GM18505 (cell line): Measurements from ENCODE around the gene POLR1D.
A peak's percentile ranks its signal among the peaks of the same experiment; 100 is the strongest.

ENCODE experiments used
- ATAC-seq: cut with Tn5 transposase; IDR thresholded peaks from one replicate; pipeline ENCODE4 v1.9.1; 2021; ENCODE audit not compliant: unreplicated experiment
- POLR2A ChIP-seq: IDR thresholded peaks from 4 replicates; pipeline ENCODE4 v1.6.1; 2011; ENCODE audit warnings: borderline replicate concordance; ENCODE audit not compliant: insufficient read depth, insufficient read length; ENCODE audit errors: extremely low read depth

The POLR1D gene

DNA sequence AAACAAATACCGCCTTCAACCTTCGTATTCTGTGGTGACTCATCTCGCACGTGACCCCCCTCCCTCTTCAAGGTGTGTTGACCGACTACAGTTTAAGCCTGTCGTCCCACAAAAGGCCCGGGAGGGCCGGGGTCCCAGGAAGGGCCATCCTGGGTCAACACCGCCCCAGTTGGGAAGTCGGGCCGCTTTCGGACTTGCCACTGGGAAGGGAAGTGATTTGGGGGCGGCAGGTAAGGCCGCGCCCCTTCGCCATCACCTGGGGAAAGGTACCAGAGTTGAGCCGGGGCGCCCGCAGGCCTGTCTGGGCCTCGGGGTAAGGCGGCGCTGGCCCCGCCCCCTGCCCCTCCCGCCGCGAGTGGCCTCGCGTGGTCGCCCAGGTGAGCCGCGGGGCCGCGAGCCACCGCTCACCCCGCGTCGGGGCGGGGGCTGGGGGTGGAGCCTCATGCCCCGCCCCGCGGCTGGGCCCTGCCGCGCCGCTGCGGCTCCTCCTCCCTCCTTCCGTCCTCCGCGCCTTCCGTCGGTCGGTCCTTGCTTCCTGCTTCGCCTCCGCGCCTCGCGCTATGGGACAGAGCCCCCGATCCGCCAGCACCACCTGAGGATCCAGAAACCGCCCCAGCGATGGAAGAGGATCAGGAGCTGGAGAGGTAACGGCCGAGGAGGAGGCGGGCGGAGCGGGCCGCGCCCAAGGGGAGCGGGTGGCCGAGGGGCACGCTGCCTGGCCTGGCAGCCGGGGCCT, at the start of gene POLR1D:
POLR1D (plus strand) TSS at position 527 of the 736 bp plus-strand sequence; CDS start at position 619, 92 bp downstream.
- peak; percentile 59 for ATAC-seq
- TF ChIP-seq POLR2A: peak; percentile 82

DNA sequence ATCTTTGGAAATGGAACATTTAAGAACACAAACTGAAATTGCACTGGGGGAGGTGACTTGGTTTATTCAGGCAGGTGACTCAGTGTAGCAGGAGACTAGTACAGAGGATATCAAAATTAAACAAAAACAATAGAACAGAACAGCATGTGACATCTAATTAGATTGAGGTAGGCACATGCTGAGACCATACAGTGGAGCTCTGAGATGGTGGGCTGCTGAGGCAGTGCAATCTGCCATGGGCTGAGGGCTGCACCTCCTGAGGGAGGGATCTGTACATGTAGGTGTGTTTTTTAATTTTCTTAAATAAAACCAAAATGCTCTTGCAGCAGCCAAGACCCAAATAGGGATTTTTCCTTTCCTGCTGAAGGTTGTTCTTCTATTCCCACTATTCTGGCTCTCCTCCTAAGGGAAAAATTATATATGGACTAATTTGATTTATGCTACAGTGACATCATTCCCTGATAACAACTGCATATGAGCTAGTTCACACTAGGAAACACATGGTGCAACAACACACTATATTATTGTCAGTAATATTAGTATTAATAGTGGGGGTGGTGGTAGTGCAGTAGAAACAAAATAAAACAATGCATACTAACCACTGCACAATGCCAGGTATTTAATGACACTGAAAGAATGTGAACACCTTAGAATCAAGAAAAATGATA, 49.3 kb upstream of the POLR1D start:
- no peak for ATAC-seq
- no peak for TF ChIP-seq POLR2A

- no peak for TF ChIP-seq POLR2A
- ATAC-seq: no peak
These were observed 48.4 kb upstream of the POLR1D start for GRCh38 chr13:27573265-27573664.

- TF ChIP-seq POLR2A: no peak
- no peak for ATAC-seq
These were observed 47.0 kb upstream of the POLR1D start for GRCh38 chr13:27574661-27575060.

GRCh38 chr13:27578121-27579030, 43.3 kb upstream of the POLR1D start:
- no peak for TF ChIP-seq POLR2A
- ATAC-seq: no peak

DNA sequence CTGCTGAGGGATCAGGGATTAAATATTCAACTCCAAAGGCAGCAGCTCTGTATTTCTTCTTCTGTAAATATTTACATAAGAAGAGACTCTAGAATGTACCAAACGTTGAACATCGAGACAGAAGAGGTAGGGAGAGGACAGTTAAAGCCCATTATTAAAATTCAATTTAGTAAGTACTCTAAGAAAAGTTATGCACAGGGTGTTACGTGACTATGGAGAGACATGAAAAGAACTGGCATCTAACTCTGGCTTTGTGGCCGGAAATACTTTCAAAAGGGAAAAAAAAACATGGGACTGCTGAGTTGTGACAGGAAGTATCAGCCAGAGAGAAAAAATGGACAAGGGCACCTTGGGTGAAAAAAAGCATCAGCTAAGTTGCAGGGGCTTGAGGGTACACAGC, 38.0 kb upstream of the POLR1D start:
- TF ChIP-seq POLR2A: no peak
- no peak for ATAC-seq

GRCh38 chr13:27587095-27587746, 34.5 kb upstream of the POLR1D start:
- TF ChIP-seq POLR2A: no peak
- no peak for ATAC-seq

DNA sequence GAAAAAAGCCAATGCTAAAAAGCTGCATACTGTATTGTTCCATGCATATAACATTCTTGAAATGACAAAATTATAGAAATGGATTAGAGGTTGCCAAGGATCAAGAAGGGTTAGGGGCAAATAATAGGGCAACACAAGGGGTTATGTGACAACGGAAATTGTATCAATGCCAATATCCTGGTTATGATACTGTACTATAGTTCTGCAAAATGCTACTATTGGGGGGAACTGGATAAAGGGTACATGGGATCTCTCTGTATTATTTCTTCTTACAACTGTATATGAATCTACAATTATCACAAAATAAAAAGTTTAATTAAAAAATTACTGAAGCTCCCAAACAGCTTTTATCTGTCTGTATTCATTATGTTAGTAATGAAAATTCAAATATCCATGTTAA, 33.3 kb upstream of the POLR1D start:
- no peak for TF ChIP-seq POLR2A
- no peak for ATAC-seq

DNA sequence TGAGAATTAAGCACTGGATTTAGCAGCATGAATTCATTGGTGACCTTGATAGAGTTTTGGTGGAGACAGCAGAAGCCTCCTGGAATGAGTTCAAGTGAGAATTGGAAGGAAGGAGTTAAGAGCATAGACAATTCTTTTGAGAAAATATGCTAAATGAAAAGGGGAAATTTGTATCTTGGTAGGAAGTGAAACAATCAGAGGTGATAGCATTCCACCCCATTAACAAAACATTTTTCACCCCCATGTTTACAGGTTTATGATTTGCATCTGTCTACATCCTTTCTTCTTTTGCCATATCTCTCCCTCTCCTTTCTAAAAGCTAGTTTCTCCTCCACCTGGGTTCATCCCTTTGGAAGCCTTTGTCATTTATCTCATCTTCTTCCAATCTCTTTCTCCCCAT, 28.8 kb upstream of the POLR1D start:
- no peak for ATAC-seq
- no peak for TF ChIP-seq POLR2A

DNA sequence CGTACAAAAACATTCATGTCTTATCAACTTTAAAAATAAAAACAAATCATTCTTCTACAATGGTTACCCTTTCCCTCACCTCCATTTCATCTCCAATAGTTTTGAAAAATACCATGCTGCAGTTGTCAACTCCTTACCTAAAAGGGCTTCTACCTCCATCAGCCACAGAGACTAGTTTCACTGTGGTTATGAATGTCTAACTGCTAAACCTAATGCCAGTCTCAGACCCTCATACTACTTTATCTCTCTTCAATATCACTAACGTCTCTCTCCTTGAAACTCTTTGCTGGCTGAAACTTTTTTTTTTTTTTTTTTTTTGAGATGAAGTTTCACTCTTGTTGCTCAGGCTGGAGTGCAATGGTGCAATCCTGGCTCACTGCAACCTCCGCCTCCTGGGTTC, 28.4 kb upstream of the POLR1D start:
- no peak for TF ChIP-seq POLR2A
- peak; percentile 53 for ATAC-seq

DNA sequence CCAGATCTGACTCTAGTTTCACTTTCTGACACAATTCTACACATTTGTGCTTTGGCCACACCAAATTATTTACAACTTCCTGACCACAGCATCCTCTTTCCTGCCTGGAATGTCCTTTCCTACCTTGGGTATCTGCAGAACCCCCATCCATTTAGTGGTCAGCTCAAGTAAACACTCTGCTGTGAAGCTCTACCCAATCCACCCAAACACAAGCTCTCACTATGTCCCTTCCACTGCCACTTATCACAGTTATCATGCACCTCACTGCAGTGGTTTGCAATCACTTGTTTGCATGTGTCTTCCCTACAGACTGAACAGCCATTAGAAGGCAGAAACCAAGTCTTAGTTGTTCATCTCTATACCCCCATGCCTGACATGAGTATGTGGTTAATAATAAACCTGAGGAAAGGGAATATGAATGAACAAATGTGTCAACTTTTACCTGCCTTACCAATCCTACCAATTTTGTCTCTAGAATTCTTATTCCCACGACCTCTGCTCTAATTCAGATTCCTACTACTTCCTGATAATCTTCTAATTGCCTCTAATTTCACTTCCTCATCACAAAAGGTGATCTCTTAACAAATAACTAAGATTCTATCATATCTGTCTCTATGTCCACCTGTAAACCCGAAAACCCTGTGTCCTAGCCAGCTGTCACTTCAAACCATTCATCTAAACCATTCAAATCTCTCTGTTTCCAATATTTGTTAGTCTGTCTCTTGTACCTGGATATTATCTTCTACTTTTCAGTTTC, 26.5 kb upstream of the POLR1D start:
- TF ChIP-seq POLR2A: no peak

GRCh38 chr13:27599096-27599495, 22.6 kb upstream of the POLR1D start:
- TF ChIP-seq POLR2A: no peak
- ATAC-seq: no peak

More for the DNA sequence above, 26.5 kb upstream of the POLR1D start:
- no peak for ATAC-seq
